Loucy (cell line): Measurements from ENCODE around the gene HOXA1.

Source experiments
- EZH2phosphoT487 ChIP-seq: fragments of 200-600 bp; IDR thresholded peaks from 2 replicates; pipeline ENCODE4 v1.6.1; 2018; ENCODE audit warnings: antibody characterized with exemption, mild to moderate bottlenecking, moderate library complexity, borderline replicate concordance
- TF ChIP-seq, protein P1 (sequence below): fragments of 200-600 bp; sonication (generic); conservative IDR thresholded peaks from 2 replicates; pipeline ENCODE4 v1.5.1; 2014; ENCODE audit warnings: mild to moderate bottlenecking, antibody characterized with exemption, low read length

DNA sequence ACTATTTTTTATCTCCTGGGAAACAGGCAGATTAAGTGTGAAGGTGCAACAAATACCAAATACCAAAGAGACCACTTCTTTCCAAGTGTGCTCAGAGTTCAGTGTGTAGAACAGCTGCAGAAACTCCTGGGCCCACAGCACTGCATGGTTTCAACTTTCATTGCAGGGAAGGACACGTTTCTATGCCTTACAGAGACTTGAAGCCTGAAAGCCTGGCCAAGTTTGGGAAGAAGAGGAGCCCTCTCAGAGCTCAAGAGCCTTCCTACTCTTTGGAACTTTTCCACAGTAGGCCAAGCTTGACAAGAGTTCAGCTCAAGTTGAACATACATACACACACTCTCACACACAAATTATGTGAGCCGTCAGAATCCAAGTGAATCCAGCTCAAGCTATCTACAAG, 32.2 kb upstream of the HOXA1 start:
- TF ChIP-seq, protein P1, sequence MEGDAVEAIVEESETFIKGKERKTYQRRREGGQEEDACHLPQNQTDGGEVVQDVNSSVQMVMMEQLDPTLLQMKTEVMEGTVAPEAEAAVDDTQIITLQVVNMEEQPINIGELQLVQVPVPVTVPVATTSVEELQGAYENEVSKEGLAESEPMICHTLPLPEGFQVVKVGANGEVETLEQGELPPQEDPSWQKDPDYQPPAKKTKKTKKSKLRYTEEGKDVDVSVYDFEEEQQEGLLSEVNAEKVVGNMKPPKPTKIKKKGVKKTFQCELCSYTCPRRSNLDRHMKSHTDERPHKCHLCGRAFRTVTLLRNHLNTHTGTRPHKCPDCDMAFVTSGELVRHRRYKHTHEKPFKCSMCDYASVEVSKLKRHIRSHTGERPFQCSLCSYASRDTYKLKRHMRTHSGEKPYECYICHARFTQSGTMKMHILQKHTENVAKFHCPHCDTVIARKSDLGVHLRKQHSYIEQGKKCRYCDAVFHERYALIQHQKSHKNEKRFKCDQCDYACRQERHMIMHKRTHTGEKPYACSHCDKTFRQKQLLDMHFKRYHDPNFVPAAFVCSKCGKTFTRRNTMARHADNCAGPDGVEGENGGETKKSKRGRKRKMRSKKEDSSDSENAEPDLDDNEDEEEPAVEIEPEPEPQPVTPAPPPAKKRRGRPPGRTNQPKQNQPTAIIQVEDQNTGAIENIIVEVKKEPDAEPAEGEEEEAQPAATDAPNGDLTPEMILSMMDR, result no peak
- no peak for TF ChIP-seq EZH2phosphoT487
